DMS153 (cell line): ENCODE results near the gene SYTL3.
"Not testable (repeated sequence)": the region's sequence is repeated elsewhere in the genome, so short reads cannot be mapped to it uniquely, and the experiment has no call there.

Source experiments
- DNase-seq: peaks from one replicate; lab custom pipeline; 2025; lab: John Stamatoyannopoulos, UW

SYTL3 gene, protein sequence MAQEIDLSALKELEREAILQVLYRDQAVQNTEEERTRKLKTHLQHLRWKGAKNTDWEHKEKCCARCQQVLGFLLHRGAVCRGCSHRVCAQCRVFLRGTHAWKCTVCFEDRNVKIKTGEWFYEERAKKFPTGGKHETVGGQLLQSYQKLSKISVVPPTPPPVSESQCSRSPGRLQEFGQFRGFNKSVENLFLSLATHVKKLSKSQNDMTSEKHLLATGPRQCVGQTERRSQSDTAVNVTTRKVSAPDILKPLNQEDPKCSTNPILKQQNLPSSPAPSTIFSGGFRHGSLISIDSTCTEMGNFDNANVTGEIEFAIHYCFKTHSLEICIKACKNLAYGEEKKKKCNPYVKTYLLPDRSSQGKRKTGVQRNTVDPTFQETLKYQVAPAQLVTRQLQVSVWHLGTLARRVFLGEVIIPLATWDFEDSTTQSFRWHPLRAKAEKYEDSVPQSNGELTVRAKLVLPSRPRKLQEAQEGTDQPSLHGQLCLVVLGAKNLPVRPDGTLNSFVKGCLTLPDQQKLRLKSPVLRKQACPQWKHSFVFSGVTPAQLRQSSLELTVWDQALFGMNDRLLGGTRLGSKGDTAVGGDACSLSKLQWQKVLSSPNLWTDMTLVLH

DNA sequence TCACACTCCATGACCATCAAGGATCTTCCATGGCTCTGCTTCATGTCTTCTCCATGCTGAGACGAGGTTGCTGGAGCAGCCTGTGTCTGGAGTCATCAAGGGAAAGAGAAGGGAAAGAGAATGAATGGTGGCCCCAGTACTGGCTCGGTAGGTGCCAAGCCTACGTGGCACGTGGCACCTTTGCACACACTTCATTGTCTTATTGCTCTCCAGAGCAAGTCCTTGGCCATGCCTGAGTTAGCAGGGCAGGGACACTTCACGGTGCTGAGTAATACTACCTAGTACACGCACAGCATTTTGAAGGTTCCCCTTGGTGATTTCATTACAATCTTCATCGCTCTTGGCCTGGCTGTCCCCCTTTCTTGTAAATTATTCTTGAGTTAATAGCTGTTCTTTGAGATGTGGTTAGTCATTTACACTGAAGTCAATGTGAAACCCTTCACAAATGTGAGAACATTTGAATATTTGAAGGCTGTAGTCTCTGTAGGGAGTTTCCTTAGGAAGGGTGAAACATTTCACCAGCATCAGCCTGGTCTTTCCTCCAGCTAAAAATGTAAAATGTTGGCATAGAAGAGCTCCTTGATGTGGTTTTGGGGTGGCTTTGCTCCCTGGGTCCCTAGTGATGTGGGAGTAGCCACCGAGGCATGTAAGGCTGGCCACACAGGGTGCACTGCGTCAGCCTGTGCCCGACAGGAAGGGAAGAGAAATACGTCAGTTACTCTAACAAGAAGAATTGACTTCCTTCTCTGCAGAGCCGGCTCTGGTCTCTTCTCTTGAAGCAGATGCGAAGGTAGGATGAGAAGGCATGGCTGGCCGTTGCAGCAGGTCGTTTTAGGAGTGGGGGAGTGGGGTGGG is at the start of gene SYTL3:
TSS of gene SYTL3 (plus strand) at position 766 of the 855 bp plus-strand sequence. CDS start 13,215 bp downstream, outside the sequence.
- no peak for DNase-seq

GRCh38 chr6:158603261-158604047 is 46.4 kb upstream of the SYTL3 start:
- DNase-seq, result no peak

DNA sequence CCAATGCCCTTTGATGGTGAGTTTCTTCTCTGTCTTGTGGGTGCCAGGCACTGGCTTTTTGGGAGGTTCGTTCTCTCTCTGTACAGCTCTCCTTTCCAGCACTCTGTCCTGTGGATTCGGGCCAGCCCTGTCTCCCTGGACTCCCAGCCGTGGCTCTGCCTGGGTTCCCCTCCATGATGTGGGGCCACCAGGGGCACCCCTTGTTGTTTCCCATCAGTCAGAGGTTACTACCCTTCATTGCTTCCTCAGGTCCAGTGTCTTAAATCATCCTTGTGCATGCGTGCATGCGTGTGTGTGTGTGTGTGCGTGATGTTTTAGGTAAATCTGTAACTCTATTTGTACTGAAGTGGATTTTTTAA is 45.8 kb upstream of the SYTL3 start:
- no peak for DNase-seq

DNA sequence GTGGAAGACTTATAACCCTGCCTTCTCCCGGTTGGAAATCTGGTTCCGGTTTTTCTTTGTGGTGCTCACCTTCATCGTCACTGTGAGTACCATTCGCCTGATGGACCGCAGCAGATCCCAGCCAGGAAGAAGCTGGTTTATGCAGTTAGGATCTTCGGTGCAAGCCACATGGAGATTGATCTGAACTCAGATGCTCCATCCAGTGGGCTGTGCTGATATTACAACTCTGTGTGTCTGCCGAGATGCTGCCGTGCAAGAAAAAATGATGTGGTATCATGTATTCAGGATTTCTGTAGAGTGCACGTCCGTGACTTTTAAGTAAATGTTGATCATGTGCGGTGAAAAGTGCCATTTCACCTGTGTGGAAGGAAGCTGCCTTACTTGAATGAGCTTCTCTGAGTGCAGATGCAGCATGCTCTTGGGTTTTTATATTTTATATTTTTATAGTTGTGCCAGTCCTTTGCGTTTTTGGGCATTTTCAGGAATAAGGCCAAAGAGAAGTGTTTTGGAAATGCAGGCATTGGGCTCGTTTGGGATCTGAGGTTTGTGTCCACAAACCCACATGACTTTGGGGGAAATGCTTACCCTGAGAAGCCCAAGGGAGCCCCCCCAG is 44.5 kb upstream of the SYTL3 start:
- DNase-seq, result peak; percentile 46

- not testable (repeated sequence) for DNase-seq
These were observed 43.8 kb upstream of the SYTL3 start for GRCh38 chr6:158606011-158606410.

DNA sequence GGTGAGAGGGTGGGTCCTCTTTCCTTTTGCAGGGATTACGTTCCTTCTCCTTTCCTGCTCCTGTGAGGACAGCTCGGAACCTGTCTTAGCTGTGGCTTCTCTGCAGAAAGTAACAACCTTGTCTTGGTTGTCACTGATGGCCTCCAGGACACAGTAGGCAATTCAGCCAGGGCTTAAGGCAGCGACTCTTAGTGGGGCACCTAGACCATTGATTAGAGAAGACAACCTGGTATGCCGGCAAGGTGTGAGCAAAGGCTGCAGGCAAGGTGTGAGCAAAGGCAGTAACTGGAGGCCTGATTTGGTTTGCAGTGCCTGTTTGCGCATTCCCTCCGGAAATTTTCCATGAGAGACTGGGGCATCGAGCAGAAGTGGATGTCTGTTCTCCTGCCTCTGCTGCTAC is 42.9 kb upstream of the SYTL3 start:
- no peak for DNase-seq

DNA sequence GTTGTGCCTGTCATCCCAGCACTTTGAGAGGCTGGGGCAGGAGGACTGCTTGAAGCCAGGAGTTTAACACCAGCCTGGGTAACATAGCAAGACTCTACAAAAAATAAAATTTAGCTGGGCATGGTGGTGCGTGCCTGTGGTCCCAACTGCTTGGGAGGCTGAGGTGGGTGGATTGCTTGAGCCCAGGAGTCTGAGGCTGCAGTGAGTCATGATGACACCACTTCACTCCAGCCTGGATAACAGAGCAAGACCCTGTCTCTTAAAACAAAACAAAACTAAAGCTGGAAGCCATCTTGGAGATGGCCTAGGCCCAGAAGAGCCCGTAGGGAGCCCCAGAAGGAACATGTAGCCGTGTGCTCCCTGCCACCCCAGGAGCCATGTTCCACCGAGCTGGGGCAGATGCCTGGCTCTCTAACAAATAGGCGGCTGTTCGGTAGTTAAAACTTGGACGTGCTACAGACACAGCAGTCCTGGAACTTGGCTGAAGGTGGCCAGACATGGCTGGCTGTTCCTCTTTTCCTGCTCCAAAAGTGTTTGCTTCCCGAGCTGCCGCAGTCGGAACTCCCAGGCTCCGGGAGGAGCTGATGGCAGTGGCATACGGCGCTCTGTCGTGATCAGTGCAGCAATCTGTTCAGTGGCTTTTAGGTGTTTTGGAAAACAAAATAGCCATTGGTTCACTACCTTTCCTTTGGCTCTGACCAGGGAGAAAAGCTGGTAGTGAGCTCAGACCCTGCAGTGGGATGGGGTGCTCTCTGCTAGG is 42.3 kb upstream of the SYTL3 start:
- no peak for DNase-seq

GRCh38 chr6:158608221-158608620 is 41.6 kb upstream of the SYTL3 start:
- no peak for DNase-seq

DNA sequence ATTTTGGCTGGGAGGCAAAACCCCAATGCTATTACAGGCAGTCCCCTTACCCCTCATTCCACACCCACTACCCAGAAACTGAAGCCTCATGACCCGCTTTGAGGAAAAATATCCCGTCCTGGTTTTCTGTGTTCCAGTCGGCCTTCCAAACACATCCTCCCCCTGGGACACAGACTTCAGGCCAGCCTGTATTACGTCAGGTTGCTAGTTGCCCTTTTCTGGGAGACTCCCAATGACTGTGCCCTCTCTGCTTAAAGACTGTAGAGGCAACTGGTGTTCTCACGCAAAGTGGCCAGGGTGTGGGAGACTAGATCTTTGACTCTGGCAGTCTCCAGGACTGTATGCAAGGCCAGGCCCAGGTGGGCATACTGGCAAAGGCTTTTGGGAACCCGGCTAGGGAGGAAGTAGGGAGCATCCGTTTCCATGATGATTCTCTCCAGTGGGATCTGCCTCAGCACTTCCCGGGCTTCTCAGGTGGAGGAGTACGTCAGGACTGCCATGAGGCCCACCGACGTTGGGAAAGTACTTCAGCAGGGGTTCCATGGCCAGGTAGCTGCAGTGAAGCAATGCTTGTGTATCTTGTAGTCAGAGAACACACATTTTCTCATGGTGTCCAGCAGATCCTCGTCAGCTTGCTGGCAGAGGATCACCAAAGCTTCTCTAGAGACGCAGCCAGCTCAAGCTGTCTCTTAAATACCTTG is 40.2 kb upstream of the SYTL3 start:
- no peak for DNase-seq

DNA sequence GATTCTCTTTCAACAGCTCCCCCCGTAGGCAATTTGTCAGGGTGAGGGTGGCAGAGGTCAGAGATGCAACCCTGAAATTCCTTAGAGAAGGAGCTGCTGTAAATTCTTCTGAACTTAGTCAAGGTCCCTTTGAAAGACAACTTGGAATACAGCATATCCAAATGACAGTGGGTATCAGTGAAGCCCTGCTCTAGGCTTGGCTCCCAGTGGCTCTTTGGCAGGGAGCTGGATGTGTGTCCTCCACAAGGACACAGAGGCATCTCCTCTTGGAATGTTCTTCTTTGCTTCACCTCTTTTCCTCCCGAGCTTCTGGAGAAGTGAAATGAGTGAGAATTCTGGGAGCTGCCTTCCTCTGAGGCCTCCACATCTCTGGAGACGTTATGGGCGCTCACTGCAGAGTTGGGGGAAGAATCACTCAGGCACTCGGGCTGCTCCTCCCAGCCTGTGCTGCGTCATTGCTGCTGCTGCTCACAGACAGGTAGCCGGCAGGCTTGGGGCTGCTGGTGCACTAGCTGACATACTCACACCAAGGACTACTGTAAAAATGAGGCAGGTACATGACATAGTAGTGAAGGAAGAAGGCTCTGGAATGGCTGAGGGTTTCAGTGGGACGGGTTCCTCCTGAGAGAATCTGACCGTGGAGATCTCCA is 39.4 kb upstream of the SYTL3 start:
- DNase-seq, result no peak

GRCh38 chr6:158611039-158611438 is 38.8 kb upstream of the SYTL3 start:
- no peak for DNase-seq

DNA sequence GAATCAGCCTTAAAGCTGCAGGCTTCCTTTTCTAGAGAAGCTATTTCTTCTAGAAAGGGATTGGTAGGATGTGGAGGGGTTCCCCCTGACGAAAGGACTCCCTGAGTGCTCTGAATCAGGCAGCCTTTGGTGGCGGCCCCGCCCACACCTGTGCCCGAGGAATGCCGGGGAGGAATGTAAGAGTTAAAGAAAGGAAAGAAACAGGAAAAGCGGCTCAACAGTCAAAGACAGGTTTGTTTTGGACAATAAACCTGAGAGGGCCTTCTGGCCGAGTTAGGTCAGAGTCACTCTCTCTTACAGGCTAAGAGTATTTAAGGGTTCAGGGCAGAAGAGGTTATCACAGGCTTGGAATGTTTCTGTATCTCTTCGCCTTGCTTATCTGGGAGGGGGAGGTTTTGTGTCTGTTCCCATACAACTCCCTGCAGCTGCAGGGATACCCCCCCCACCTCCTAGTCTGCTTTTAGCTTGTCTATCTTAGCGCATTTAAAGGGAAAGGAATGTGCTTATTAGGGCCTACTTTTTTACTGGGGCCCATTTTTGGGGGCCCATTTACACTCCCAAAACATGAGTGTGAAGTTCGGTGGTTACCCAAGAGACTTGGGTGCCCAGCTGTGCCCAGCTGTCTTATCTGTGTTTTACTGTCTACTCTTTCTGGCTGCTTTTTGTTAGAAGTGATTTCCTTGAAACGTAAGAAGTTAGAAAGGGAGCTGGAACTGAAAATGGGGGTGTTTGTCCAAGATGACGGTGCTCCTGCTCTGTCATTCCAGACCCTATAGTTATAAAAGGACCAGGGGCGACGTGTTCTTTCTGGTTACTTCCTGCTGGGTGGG is 38.1 kb upstream of the SYTL3 start:
- no peak for DNase-seq

- not testable (repeated sequence) for DNase-seq
These were observed 35.2 kb upstream of the SYTL3 start for GRCh38 chr6:158614606-158615005.

DNA sequence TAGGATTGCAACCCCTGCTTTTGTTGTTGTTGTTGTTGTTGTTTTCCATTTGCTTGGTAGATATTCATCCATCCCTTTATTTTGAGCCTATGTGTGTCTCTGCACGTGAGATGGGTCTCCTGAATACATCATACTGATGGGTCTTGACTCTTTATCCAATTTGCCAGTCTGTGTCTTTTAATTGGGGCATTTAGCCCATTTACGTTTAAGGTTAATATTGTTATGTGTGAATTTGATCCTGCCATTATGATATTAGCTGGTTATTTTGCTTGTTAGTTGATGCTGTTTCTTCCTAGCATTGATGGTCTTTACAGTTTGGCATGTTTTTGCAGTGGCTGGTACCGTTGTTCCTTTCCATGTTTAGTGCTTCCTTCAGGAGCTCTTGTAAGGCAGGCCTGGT is 31.6 kb upstream of the SYTL3 start:
- not testable (repeated sequence) for DNase-seq

DNA sequence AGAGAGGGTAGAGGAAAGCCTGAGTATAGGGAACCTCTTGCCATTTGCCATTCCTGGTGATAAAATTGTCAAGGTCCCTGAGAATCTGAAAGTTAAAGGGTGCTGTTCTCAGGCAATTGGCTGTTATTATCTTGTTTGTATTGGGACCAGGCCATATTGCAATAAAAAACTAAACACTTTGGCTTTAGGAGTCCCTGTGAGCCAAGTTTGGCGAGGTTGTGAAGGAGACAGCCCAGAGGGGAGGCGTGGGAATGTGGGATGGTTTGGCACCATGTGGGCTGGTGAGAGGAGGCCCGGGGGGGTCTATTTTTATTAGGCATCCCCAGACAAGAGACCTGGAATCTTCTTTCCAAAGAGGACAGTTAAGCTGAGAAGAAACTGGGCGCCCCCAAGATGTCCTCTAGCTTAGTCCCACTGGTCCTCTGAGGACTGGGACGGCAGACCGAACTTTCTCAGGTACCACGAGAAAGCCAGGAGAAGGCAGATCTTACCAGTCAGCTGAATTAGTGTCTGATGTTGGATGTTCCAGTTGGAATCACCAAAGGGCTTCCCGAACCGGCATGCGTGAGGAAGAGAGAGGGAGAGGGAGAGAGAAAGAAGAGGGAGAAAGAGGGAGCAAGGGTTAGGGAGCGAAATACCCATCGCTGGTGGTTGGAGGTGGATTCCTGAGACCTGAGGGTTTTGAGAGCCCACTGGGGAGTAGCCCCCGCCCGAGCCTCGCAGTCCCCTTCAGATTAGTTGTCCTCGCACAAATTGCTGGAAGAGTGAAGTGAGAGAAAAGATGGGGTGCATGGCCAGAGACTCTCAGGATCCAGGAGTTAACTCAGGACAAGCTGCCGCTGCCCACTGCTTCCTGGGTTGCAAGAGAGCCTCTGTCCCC is 29.7 kb upstream of the SYTL3 start:
- no peak for DNase-seq

- DNase-seq, result no peak
These were observed 28.7 kb upstream of the SYTL3 start for GRCh38 chr6:158620963-158621693.
